Hepatic stellate cell (primary cell): ENCODE measurements around the gene BTBD18.
"Not testable (repeated sequence)": the region's sequence is repeated elsewhere in the genome, so short reads cannot be mapped to it uniquely, and the experiment has no call there.

ENCODE experiments used
- DNase-seq: peaks from one replicate; pipeline ENCODE4 v3.0.0; 2011; ENCODE audit warnings: low spot score

BTBD18 gene

GRCh38 chr11:57729479-57729878, 22.1 kb downstream of the BTBD18 start:
- DNase-seq, result no peak

GRCh38 chr11:57728829-57729228, 22.8 kb downstream of the BTBD18 start:
- DNase-seq, result no peak

- no peak for DNase-seq
These were observed 24.4 kb downstream of the BTBD18 start for GRCh38 chr11:57727185-57727584.

GRCh38 chr11:57716726-57717125, 34.9 kb downstream of the BTBD18 start:
- DNase-seq, result not testable (repeated sequence)

- DNase-seq, result no peak
These were observed 37.8 kb downstream of the BTBD18 start for GRCh38 chr11:57713835-57714234.

- DNase-seq, result peak; percentile 94
These were observed 39.1 kb downstream of the BTBD18 start, which contains the start of gene TMX2 for GRCh38 chr11:57712256-57713150. Gene TMX2, plus strand, starts transcription at chr11:57712593. Its CDS starts 26 bp downstream, at chr11:57712619.

GRCh38 chr11:57711414-57712255, 40.0 kb downstream of the BTBD18 start, which contains the start of gene MED19:
Gene MED19, minus strand, starts transcription at chr11:57712215. Its CDS starts 36 bp downstream, at chr11:57712179.
- DNase-seq, result peak; percentile 76

- no peak for DNase-seq
These were observed 41.7 kb downstream of the BTBD18 start for GRCh38 chr11:57709802-57710367.

GRCh38 chr11:57705432-57705831, 46.2 kb downstream of the BTBD18 start:
- DNase-seq, result not testable (repeated sequence)

GRCh38 chr11:57704932-57705331, 46.7 kb downstream of the BTBD18 start:
- no peak for DNase-seq

GRCh38 chr11:57703341-57703740, 48.3 kb downstream of the BTBD18 start:
- DNase-seq, result no peak

GRCh38 chr11:57700425-57700824, 51.2 kb downstream of the BTBD18 start:
- DNase-seq, result no peak

- DNase-seq, result no peak
These were observed 51.8 kb downstream of the BTBD18 start for GRCh38 chr11:57699813-57700212.

- DNase-seq, result no peak
These were observed 52.7 kb downstream of the BTBD18 start for GRCh38 chr11:57698843-57699365.
